ACHN (cell line): ENCODE measurements around the gene KRTAP10-1.

Source experiments
- DNase-seq: peaks from one replicate; pipeline ENCODE4 v3.0.0-alpha.2; 2015
- in situ Hi-C: cut with HindIII; loops from 2 replicates; pipeline ENCODE4 v1.10.0; 2017; ENCODE audit warnings: low sequenced_read_pairs, low pct_ligation_motif_present, low pct_unique_long_range_greater_than_20kb

KRTAP10-1 gene

GRCh38 chr21:44498280-44499210 lies 41.5 kb downstream of the KRTAP10-1 start:
- in situ Hi-C loops, result no loop called here
- no peak for DNase-seq

DNA sequence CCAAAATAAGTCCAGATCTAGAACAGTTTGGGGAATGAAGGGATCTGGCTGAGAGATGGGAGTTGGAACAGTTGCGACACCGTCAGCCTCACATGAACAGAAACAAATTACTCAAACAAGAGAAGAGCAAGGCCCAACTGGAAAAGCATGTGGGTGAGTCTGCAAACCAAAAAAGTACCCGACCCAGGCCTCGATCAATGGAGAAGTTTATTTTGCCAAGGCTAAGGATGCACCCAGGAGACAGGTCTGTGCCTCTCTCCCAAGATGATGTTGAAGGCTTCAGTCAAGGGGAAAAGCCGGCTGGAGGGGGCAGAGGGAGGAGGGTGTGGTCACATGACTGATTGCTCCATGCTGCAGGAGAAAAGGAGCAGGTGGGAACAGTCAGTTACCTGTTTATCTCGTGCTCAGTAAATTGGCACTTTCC lies 42.3 kb downstream of the KRTAP10-1 start:
- DNase-seq, result no peak
- in situ Hi-C loops, result no loop called here

GRCh38 chr21:44496564-44497550 lies 43.1 kb downstream of the KRTAP10-1 start:
- DNase-seq, result no peak
- in situ Hi-C loops, result no loop called here

DNA sequence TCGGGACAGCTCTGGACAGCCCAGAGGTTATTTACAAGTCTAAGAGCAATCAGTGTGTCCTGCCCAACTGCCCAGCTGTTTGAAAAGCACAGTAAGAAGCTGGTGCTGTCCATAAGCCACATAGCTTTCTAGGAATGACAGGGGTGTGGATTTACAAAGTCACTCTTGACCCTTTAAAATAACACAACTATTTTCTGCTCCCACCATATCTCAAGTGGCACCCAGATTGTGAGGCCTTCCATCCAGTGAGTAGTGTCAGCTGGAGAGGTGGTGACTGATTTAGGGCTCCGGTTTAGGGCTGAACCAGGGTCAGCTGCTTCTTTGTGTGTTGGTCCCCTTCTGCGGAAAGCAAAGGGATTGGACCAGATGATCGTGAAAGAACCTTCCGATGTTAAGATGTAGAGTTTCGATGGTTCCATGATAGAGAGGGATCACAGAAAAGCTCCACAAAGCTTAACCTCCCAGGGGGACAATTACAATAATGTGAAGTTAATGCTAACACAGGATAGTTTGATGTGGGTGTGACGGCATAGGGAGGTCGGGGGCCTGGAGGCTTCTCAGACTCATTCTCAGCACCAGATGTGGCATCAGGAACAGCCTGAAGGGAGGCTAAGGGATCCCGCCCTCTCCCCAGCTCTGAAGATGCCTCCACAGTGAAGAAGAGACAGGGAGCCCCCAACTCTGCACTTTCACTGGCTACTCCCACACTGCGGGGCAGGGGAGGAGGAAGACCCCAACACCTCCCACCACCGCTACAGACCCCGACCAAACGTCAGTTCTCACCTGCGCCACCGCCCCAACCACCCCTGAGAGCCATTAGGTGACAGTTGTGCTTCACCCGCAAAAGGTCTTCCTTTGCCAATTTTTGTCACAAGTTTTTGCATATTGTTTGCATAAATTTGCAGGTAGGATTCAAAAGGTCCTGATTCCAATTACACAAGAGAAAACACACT lies 44.1 kb downstream of the KRTAP10-1 start:
- DNase-seq, result no peak
- in situ Hi-C loops, result no loop called here

DNA sequence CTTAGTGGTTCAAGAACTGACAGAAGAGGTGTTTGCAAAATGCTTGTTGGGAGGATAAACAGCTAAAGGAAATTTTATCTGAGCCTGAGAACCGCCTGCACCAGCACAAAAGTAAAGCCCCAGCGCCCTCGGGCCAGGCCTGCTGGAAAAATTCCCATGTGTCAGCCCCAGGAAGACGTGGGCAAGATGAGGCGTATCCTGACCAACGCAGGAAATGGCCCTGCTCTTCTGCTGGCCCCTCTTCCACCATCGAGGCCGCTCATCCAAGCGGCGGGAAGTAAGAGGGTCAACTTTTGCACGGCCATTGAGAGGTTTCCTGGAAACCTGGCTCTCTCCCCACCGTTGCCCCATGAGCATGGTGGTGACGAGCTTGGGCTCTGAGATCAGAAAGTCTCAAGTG lies 45.0 kb downstream of the KRTAP10-1 start:
- DNase-seq, result no peak
- in situ Hi-C loops, result no loop called here

GRCh38 chr21:44494418-44494817 lies 45.6 kb downstream of the KRTAP10-1 start:
- no peak for DNase-seq
- in situ Hi-C loops, result no loop called here

DNA sequence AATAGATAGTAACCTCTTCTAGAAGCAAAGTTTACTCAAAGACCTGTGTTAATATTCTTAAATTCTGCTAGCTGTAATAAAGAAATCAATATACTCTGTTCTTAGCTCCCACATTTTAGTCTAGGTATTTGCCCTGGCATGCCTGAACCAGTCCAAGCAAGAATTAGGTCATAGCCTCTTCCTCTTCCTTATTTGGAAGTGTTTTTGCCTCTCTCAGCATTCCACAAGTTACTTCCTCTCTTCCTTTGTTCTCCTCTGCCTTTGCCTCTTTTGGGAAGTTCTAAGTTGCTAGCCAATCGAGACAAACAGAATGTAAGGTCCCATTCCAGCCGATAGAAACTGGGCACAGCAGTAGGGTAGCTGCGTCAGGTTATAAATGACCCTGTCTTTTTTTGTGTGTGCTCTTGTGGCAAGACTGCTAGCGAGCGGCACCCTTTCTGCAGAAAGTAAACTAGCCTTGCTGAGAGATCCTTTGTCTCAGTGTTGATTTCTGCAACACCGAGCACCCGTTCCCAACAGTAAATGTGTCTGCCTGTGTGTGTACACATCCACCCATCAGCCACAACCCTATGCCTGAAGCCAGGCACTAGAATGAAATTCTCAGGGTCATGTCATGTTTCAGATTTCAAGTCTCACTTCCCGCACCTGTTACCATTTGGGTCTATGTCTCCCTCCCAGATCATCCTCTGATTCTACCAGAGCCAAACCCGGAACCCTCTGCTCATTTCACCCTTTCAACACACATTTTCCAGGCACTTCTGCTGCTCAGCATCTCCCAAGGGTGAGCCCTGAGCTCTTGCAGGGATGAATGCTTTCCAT lies 47.2 kb downstream of the KRTAP10-1 start:
- in situ Hi-C loops, result no loop called here
- no peak for DNase-seq

- in situ Hi-C loops, result no loop called here
- no peak for DNase-seq
These were observed 49.2 kb downstream of the KRTAP10-1 start for GRCh38 chr21:44490816-44491215.

DNA sequence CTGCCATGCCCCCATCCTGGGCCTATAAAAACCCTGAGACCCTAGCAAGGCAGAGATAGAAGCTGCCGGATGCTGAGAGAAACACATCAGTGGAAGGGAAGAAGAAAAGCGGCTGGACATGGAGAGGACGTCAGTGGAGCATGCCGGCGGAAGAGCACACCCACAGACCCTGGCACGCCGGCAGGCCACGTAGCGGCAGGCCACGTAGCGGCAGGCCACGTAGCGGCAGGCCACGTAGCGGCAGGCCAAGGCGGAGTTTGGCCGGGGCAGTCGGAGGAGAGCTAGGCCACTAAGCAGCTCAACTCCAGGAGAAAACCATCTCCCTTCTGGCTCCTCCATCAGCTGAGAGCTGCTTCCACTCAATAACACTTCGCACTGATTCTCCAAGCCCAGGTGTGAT lies 49.6 kb downstream of the KRTAP10-1 start:
- in situ Hi-C loops, result no loop called here
- DNase-seq, result no peak

DNA sequence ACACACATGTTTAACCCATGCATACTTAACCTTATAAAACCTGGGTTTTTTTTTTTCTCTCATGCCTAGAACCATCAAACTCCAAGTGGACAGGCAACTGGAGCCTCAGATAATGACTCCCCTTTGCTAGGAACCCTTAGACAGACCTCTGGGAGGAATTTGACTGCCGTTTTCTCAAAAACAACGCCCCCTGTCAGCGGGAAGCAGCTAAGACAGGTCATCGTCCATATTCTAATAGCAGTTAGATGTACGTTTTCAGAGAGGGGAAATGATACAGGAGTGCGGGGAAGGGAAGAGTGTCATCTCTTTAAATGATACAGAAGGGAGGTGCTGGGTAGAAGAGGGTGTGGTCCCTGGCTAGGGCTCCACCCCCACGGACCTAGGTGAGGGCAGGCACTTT lies 50.0 kb downstream of the KRTAP10-1 start:
- in situ Hi-C loops, result no loop called here
- DNase-seq, result no peak
